Skeletal muscle satellite cell (primary cell): ENCODE data around the gene PIR.

Experiments used
- H3K27me3 ChIP-seq: 2 replicates; pipeline ENCODE4 v1.7.0; 2013; ENCODE audit warnings: low read length; ENCODE audit not compliant: control insufficient read depth, insufficient read depth
- H3K36me3 ChIP-seq: 2 replicates; pipeline ENCODE4 v1.7.0; 2013; ENCODE audit warnings: mild to moderate bottlenecking, control low read depth, low read length; ENCODE audit not compliant: insufficient read depth
- H3K4me1 ChIP-seq: 2 replicates; pipeline ENCODE4 v1.7.0; 2013; ENCODE audit warnings: low read length; ENCODE audit not compliant: control insufficient read depth, insufficient read depth
- H3K4me2 ChIP-seq: 2 replicates; pipeline ENCODE4 v1.7.0; 2013; ENCODE audit warnings: mild to moderate bottlenecking, low read length
- H3K4me3 ChIP-seq: 2 replicates; pipeline ENCODE4 v1.7.0; 2013; ENCODE audit warnings: low read length
- H3K9ac ChIP-seq: 2 replicates; pipeline ENCODE4 v1.7.0; 2013; ENCODE audit warnings: mild to moderate bottlenecking, low read depth, low read length, moderate library complexity
- H3K9me3 ChIP-seq: replicated peaks from 2 replicates; pipeline ENCODE4 v1.7.0; 2013; ENCODE audit warnings: mild to moderate bottlenecking, control low read depth, low read length

The PIR gene

GRCh38 chrX:15340867-15341266, 152.3 kb downstream of the PIR start:
- H3K36me3 ChIP-seq: no peaks in the 10 kb centered on the region
- no peaks in the 10 kb centered on the region for H3K4me1 ChIP-seq
- H3K4me2 ChIP-seq: no peak overlapping the region
- H3K9ac ChIP-seq: no peak overlapping the region
- H3K9me3 ChIP-seq: no peaks in the 10 kb centered on the region
- peaks cover 29% of the 10 kb centered on the region for H3K27me3 ChIP-seq
- H3K4me3 ChIP-seq: no peak overlapping the region

GRCh38 chrX:15336023-15336413, 157.1 kb downstream of the PIR start:
- Histone ChIP-seq H3K9ac (peak overlapping the region; percentile 76), H3K4me3 (peak overlapping the region; percentile 76), H3K27me3 (peaks cover 15% of the 10 kb centered on the region)

GRCh38 chrX:15335135-15336022, 157.8 kb downstream of the PIR start, which contains the start of gene PIGA:
PIGA (minus strand) TSS chrX:15335523; CDS start chrX:15331930, 3,593 bp downstream.
- H3K36me3 ChIP-seq: peaks cover 3% of the 10 kb centered on the region
- peaks cover 11% of the 10 kb centered on the region for H3K27me3 ChIP-seq
- peak within 1 kb of the TSS; percentile 84 for H3K4me2 ChIP-seq
- no peaks in the 10 kb centered on the region for H3K4me1 ChIP-seq
- peak within 1 kb of the TSS; percentile 81 for H3K9ac ChIP-seq
- no peaks in the 10 kb centered on the region for H3K9me3 ChIP-seq
- peak within 1 kb of the TSS; percentile 76 for H3K4me3 ChIP-seq

More at GRCh38 chrX:15336023-15336413, 157.1 kb downstream of the PIR start:
- Histone ChIP-seq H3K4me1 (no peaks in the 10 kb centered on the region), H3K9me3 (no peaks in the 10 kb centered on the region), H3K4me2 (peak overlapping the region; percentile 84), H3K36me3 (peaks cover 3% of the 10 kb centered on the region)
